Tibial nerve (tissue), 4 donors: ENCODE measurements around the gene ARHGEF28. TPM values are rescaled to one million over a fixed set of nuclear protein-coding genes. Genes with fewer than 3 reads are reported as not detected.

Experiments used
- DNase-seq, 2 donors: peaks; one replicate each; pipeline ENCODE4 v3.0.0-alpha.2; 2019; ENCODE audit warnings: low spot score in 2 of 2
- H3K27ac ChIP-seq, 4 donors: fragments of 200-600 bp; sonication (generic) in 3 of 4; one replicate each; pipeline ENCODE4 v1.5.1; 2017 to 2019; ENCODE audit warnings: mild to moderate bottlenecking in 1 of 4
- H3K27me3 ChIP-seq, 2 donors: fragments of 200-600 bp; sonication (generic) in 1 of 2; one replicate each; pipeline versions ENCODE4 v1.5.1 to v1.6.0; 2017 to 2019
- H3K36me3 ChIP-seq, 3 donors: fragments of 200-600 bp; sonication (generic); one replicate each; pipeline ENCODE4 v1.5.1; 2018 to 2019
- H3K4me1 ChIP-seq, 4 donors: fragments of 200-600 bp; sonication (generic) in 3 of 4; one replicate each; pipeline ENCODE4 v1.5.1; 2017 to 2019
- H3K4me3 ChIP-seq, 4 donors: fragments of 200-600 bp; sonication (generic) in 3 of 4; one replicate each; pipeline ENCODE4 v1.5.1; 2017 to 2019; ENCODE audit warnings: mild to moderate bottlenecking in 1 of 4, moderate library complexity in 1 of 4
- H3K9me3 ChIP-seq, 4 donors: fragments of 200-600 bp; sonication (generic) in 3 of 4; one replicate each; pipeline ENCODE4 v1.5.1; 2017 to 2019
- EP300 ChIP-seq, 2 donors: sonication (generic); formaldehyde crosslinking; IDR thresholded peaks; one replicate each; pipeline ENCODE4 v1.6.1; 2017; ENCODE audit warnings: antibody characterized with exemption in 2 of 2, mild to moderate bottlenecking in 1 of 2
- POLR2A ChIP-seq, 2 donors: fragments of 450-650 bp; IDR thresholded peaks; one replicate each; pipeline ENCODE4 v1.6.1; 2017; ENCODE audit warnings: antibody characterized with exemption in 2 of 2, mild to moderate bottlenecking in 2 of 2, moderate library complexity in 2 of 2
- WGBS, 2 donors: methylation state at CpG; one replicate each; pipeline ENCODE4 v1.1.5; 2018; 5-methylcytosine and 5-hydroxymethylcytosine counted together
- total RNA-seq, 4 donors: library from RNA; depleted of rRNA; stranded (reverse); fragments of >200 nt; gene quantifications; one replicate each; pipeline ENCODE4 v1.1.0, GENCODE V29; 2016
- TF ChIP-seq, protein P1 (sequence below), 5 experiments: fragments of 200-600 bp in 3 of 5; fragments of 450-650 bp in 2 of 5; sonication (generic) in 3 of 5; IDR thresholded peaks; one replicate each; pipeline ENCODE4 v1.5.1; 2016 to 2019; ENCODE audit warnings: antibody characterized with exemption in 5 of 5, mild to moderate bottlenecking in 3 of 5, moderate library complexity in 2 of 5

The ARHGEF28 gene
- total RNA-seq, 4 donors from 2014 or later, result 66.0 to 83.9 (median 72.5) TPM

DNA sequence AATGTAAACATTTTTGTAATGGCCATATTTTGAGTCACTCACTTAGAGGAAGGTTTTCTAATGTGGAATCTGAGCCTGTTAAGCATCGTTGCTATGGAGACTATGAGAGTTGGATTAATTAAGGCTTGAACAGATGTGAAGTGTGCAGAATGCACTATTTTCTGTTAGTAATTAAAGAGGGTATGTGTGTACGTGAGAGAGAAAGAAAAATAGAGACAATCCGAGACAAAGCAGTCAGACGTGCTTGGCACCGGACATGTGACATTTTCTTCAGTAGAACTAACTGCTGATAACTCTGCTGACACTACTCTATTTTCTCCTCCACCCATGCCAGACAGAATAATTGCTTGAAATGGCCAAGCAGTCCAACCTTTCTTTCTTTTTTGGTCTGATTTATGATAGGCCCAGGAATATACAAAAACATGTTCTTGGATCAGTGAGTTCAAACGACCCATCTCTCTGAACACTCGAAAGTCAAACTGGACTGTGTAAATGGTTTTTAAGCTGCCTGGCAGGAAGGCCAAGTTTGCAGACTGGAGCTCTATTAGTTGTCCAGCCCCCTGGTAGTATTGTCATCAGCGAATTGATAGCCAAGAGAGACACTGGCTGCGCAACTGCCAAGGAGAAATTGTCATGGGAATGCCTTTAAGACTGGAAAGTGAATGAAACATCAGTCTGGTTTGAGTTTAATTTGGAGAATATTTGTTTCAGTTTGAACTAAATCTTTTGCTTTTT, 322.1 kb downstream of the ARHGEF28 start:
- Histone ChIP-seq H3K27me3 (no peaks in the 10 kb centered on the region), H3K4me3 (no peak overlapping the region), H3K9me3 (peaks cover 0 to 19% (median 0%) of the 10 kb centered on the region in 4 donors), H3K36me3 (peaks cover 0 to 16% (median 0%) of the 10 kb centered on the region in 3 donors), H3K27ac (peak overlapping the region in 1 of 4 donors; percentile 28), H3K4me1 (peaks cover 0 to 21% (median 0%) of the 10 kb centered on the region in 4 donors)
- WGBS, 2 donors, result 46 to 48% methylated on average over 9 of the region's 9 CpGs
- no peak for DNase-seq
- TF ChIP-seq, protein P1, sequence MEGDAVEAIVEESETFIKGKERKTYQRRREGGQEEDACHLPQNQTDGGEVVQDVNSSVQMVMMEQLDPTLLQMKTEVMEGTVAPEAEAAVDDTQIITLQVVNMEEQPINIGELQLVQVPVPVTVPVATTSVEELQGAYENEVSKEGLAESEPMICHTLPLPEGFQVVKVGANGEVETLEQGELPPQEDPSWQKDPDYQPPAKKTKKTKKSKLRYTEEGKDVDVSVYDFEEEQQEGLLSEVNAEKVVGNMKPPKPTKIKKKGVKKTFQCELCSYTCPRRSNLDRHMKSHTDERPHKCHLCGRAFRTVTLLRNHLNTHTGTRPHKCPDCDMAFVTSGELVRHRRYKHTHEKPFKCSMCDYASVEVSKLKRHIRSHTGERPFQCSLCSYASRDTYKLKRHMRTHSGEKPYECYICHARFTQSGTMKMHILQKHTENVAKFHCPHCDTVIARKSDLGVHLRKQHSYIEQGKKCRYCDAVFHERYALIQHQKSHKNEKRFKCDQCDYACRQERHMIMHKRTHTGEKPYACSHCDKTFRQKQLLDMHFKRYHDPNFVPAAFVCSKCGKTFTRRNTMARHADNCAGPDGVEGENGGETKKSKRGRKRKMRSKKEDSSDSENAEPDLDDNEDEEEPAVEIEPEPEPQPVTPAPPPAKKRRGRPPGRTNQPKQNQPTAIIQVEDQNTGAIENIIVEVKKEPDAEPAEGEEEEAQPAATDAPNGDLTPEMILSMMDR (IDR thresholded peaks at IDR 0.05), result no peak
- TF ChIP-seq POLR2A (IDR thresholded peaks at IDR 0.05) (no peak), EP300 (IDR thresholded peaks at IDR 0.05) (no peak)

DNA sequence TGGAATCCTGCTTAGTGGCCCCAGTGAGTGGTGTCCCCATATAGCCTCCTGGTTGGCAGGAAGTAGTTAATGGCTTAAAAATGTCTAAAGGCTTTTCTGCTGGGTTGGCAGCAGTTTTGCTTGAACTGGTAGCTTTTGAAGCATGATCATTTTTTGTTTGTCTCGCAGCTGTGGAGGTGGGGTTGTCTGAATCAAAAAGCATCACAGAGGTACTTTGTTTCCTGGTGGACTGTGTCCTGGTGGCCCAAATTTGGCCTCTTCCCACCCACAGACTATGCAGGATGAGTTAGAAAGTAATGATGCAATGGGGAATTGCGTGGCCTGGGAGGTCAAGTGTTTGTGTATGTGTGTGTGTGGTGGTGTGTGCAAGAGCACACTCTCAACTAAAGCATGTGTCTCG, 322.7 kb downstream of the ARHGEF28 start:
- H3K36me3 ChIP-seq, result peaks cover 0 to 11% (median 0%) of the 10 kb centered on the region in 3 donors
- 30% methylated on average over 3 of the region's 3 CpGs for WGBS, 2 donors
- no peak for TF ChIP-seq POLR2A (IDR thresholded peaks at IDR 0.05)
- no peak for TF ChIP-seq EP300 (IDR thresholded peaks at IDR 0.05)
- TF ChIP-seq, protein P1 (IDR thresholded peaks at IDR 0.05), result no peak
- peaks cover 0 to 21% (median 0%) of the 10 kb centered on the region in 4 donors for H3K4me1 ChIP-seq
- H3K9me3 ChIP-seq, result peaks cover 0 to 15% (median 0%) of the 10 kb centered on the region in 4 donors
- H3K27me3 ChIP-seq, result no peaks in the 10 kb centered on the region
- H3K27ac ChIP-seq, result no peak overlapping the region
- no peak overlapping the region for H3K4me3 ChIP-seq
- DNase-seq, result peak in 1 of 2 donors; percentile 21

DNA sequence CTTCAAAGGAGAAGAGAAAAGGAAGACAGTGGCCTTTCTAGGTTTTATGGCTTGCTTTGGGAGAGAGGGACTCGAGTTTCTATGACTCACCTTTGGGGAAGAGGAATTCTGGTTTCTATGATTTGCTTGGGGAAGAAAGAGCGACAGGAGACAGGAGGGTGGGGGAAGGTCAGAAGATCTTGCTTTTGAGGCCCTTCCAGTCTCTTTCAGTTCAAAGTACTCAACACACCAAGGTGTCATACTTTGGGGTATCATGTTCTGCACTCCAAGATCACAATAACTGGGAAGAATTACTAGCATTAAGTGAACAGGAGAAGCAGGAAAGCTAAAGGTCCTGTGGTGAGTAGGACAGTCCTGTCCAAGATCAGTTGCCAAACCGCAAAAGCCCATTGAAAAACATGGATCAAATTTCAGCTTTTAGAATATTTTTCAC, 324.5 kb downstream of the ARHGEF28 start:
- H3K4me1 ChIP-seq, result peaks cover 0 to 21% (median 0%) of the 10 kb centered on the region in 4 donors
- H3K27ac ChIP-seq, result no peak overlapping the region
- no peak for DNase-seq
- WGBS, 2 donors, result 19 to 59% methylated on average over 3 of the region's 3 CpGs
- H3K36me3 ChIP-seq, result no peaks in the 10 kb centered on the region
- H3K4me3 ChIP-seq, result no peak overlapping the region
- no peaks in the 10 kb centered on the region for H3K27me3 ChIP-seq
- no peaks in the 10 kb centered on the region for H3K9me3 ChIP-seq
- no peak for TF ChIP-seq EP300 (IDR thresholded peaks at IDR 0.05)
- TF ChIP-seq, protein P1 (IDR thresholded peaks at IDR 0.05), result no peak
- TF ChIP-seq POLR2A (IDR thresholded peaks at IDR 0.05), result no peak

DNA sequence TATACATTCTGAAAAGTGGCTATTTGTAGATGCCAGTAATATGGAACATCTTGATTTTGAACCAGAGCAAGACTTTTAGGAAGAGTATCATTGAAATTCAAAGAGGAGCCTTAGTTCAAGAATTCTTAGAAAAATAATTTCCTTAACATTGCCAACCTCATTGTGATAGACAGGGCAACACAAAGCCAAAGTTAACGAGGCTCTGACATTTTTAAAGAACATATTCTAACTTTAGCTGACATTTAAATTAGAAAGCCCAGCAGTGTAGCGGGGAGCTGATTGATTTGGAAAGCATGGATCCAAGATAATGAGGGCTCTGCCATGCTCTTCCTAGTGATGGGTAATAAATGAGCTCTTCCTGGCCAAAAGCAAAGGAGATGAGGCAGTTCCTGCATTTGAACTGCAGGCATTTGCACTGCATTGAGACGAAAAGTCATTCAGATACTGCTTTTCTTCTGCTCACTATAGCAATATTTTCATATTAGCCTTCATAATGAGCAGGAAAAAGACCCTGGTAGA, 325.0 kb downstream of the ARHGEF28 start:
- H3K9me3 ChIP-seq, result no peaks in the 10 kb centered on the region
- H3K4me3 ChIP-seq, result no peak overlapping the region
- no peak for DNase-seq
- peaks cover 0 to 21% (median 0%) of the 10 kb centered on the region in 4 donors for H3K4me1 ChIP-seq
- no peaks in the 10 kb centered on the region for H3K27me3 ChIP-seq
- no peak overlapping the region for H3K27ac ChIP-seq
- WGBS, 2 donors, result 79 to 89% methylated on average over 3 of the region's 3 CpGs
- H3K36me3 ChIP-seq, result no peaks in the 10 kb centered on the region
- TF ChIP-seq POLR2A (IDR thresholded peaks at IDR 0.05), result no peak
- TF ChIP-seq, protein P1 (IDR thresholded peaks at IDR 0.05), result no peak
- TF ChIP-seq EP300 (IDR thresholded peaks at IDR 0.05), result no peak

DNA sequence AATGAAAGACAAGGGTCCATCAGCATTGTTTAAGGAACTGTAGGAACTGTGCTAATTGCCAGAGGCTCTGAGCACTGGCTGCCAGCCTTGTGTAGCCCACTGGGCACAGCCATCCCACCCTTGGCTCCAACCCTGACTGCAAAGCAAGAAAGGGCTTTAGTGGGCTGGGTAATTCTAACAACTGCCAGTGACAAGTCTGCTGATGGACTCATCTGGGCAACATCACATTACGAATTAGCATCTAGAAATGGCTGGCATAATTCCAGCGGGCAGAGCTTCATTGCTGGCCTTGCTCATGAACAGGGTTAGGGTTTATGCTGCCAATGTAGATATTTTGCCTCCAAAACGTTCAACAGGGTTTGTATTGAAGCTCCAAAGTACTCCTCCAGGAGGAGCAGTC, 326.9 kb downstream of the ARHGEF28 start:
- Histone ChIP-seq H3K27ac (no peak overlapping the region), H3K36me3 (no peaks in the 10 kb centered on the region), H3K4me1 (peaks cover 0 to 15% (median 0%) of the 10 kb centered on the region in 4 donors), H3K9me3 (no peaks in the 10 kb centered on the region), H3K27me3 (no peaks in the 10 kb centered on the region), H3K4me3 (no peak overlapping the region)
- DNase-seq, result no peak
- whole genome bisulfite sequencing, 2 donors, result 60 to 63% methylated on average over 3 of the region's 3 CpGs
- TF ChIP-seq EP300 (IDR thresholded peaks at IDR 0.05), result no peak
- TF ChIP-seq, protein P1 (IDR thresholded peaks at IDR 0.05), result no peak
- TF ChIP-seq POLR2A (IDR thresholded peaks at IDR 0.05), result no peak
